ENCODE measurements around the gene INSIG1.

INSIG1 gene

GRCh38 chr7:155283565-155284194 is 14.0 kb upstream of the INSIG1 start:
- DNase-seq (ENCODE audit: extremely low spot score), result no peak
- ChIA-PET POLR2A (no interaction called here), CTCF (no interaction called here)
- no peak for TF ChIP-seq PKNOX1 (IDR thresholded peaks at IDR 0.05)
- TF ChIP-seq SP1 (IDR thresholded peaks at IDR 0.05), result no peak
- no peak for TF ChIP-seq FOXM1 (IDR thresholded peaks at IDR 0.05; ENCODE audit: borderline replicate concordance)
- no peak for TF ChIP-seq ELF4 (IDR thresholded peaks at IDR 0.05)
- TF ChIP-seq BHLHE40 (IDR thresholded peaks at IDR 0.05; ENCODE audit: borderline replicate concordance), result no peak
- no peak for TF ChIP-seq CTBP1 (IDR thresholded peaks at IDR 0.05; ENCODE audit: borderline replicate concordance)
- TF ChIP-seq TARDBP (IDR thresholded peaks at IDR 0.05), result no peak
- no peak for TF ChIP-seq LEF1 (IDR thresholded peaks at IDR 0.05; ENCODE audit: borderline replicate concordance)
- no peak for TF ChIP-seq L3MBTL2 (conservative IDR thresholded peaks at IDR 0.05)
- TF ChIP-seq HDGF (IDR thresholded peaks at IDR 0.05; ENCODE audit: borderline replicate concordance), result no peak
- no peak for TF ChIP-seq NFRKB (IDR thresholded peaks at IDR 0.05)
- TF ChIP-seq SUZ12 (IDR thresholded peaks at IDR 0.05), result no peak
- no peak for TF ChIP-seq ZNF384 (IDR thresholded peaks at IDR 0.05)

GRCh38 chr7:155284496-155285274 is 13.0 kb upstream of the INSIG1 start:
- POLR2A ChIA-PET, result no interaction called here
- TF ChIP-seq CTBP1 (IDR thresholded peaks at IDR 0.05; ENCODE audit: borderline replicate concordance), result no peak
- DNase-seq (ENCODE audit: extremely low spot score), result no peak
- CTCF ChIA-PET, result no interaction called here

GRCh38 chr7:155285423-155285822 is 12.3 kb upstream of the INSIG1 start:
- TF ChIP-seq FOXM1 (IDR thresholded peaks at IDR 0.05; ENCODE audit: borderline replicate concordance) (no peak), HDGF (IDR thresholded peaks at IDR 0.05; ENCODE audit: borderline replicate concordance) (no peak), ZNF384 (IDR thresholded peaks at IDR 0.05) (no peak)
- ChIA-PET POLR2A (no interaction called here), CTCF (no interaction called here)
- no peak for DNase-seq (ENCODE audit: extremely low spot score)

- CTCF ChIA-PET, result no interaction called here
- TF ChIP-seq HDGF (IDR thresholded peaks at IDR 0.05; ENCODE audit: borderline replicate concordance), result no peak
- no peak for TF ChIP-seq SUZ12 (IDR thresholded peaks at IDR 0.05)
- TF ChIP-seq ZNF384 (IDR thresholded peaks at IDR 0.05), result no peak
- TF ChIP-seq CTBP1 (IDR thresholded peaks at IDR 0.05; ENCODE audit: borderline replicate concordance), result no peak
- TF ChIP-seq SP1 (IDR thresholded peaks at IDR 0.05), result no peak
- no peak for TF ChIP-seq FOXA1 (IDR thresholded peaks at IDR 0.05)
- TF ChIP-seq FOXK2 (IDR thresholded peaks at IDR 0.05), result no peak
- TF ChIP-seq ARNT (IDR thresholded peaks at IDR 0.05), result no peak
- no peak for TF ChIP-seq L3MBTL2 (conservative IDR thresholded peaks at IDR 0.05)
- TF ChIP-seq BHLHE40 (IDR thresholded peaks at IDR 0.05; ENCODE audit: borderline replicate concordance), result no peak
- TF ChIP-seq ELF4 (IDR thresholded peaks at IDR 0.05), result no peak
- no peak for TF ChIP-seq PKNOX1 (IDR thresholded peaks at IDR 0.05)
- no peak for TF ChIP-seq TARDBP (IDR thresholded peaks at IDR 0.05)
- no peak for TF ChIP-seq NFRKB (IDR thresholded peaks at IDR 0.05)
- no peak for TF ChIP-seq LEF1 (IDR thresholded peaks at IDR 0.05; ENCODE audit: borderline replicate concordance)
- TF ChIP-seq FOXM1 (IDR thresholded peaks at IDR 0.05; ENCODE audit: borderline replicate concordance), result no peak
- no peak for DNase-seq (ENCODE audit: extremely low spot score)
- POLR2A ChIA-PET, result no interaction called here
Measured at GRCh38 chr7:155285833-155286232, 11.8 kb upstream of the INSIG1 start.

- ChIA-PET CTCF (no interaction called here), POLR2A (no interaction called here)
- TF ChIP-seq SUZ12 (IDR thresholded peaks at IDR 0.05), result no peak
- TF ChIP-seq BHLHE40 (IDR thresholded peaks at IDR 0.05; ENCODE audit: borderline replicate concordance), result no peak
- TF ChIP-seq LEF1 (IDR thresholded peaks at IDR 0.05; ENCODE audit: borderline replicate concordance), result no peak
- no peak for TF ChIP-seq HDGF (IDR thresholded peaks at IDR 0.05; ENCODE audit: borderline replicate concordance)
- no peak for TF ChIP-seq CTBP1 (IDR thresholded peaks at IDR 0.05; ENCODE audit: borderline replicate concordance)
- TF ChIP-seq TARDBP (IDR thresholded peaks at IDR 0.05), result no peak
- no peak for TF ChIP-seq NFRKB (IDR thresholded peaks at IDR 0.05)
- no peak for TF ChIP-seq FOXM1 (IDR thresholded peaks at IDR 0.05; ENCODE audit: borderline replicate concordance)
- no peak for TF ChIP-seq ELF4 (IDR thresholded peaks at IDR 0.05)
- TF ChIP-seq PKNOX1 (IDR thresholded peaks at IDR 0.05), result no peak
- no peak for TF ChIP-seq SP1 (IDR thresholded peaks at IDR 0.05)
- no peak for TF ChIP-seq ZNF384 (IDR thresholded peaks at IDR 0.05)
- TF ChIP-seq FOXA1 (IDR thresholded peaks at IDR 0.05), result no peak
- TF ChIP-seq ARNT (IDR thresholded peaks at IDR 0.05), result no peak
- TF ChIP-seq FOXK2 (IDR thresholded peaks at IDR 0.05), result no peak
- TF ChIP-seq L3MBTL2 (conservative IDR thresholded peaks at IDR 0.05), result no peak
- no peak for DNase-seq (ENCODE audit: extremely low spot score)
Measured at GRCh38 chr7:155286686-155287085, 11.0 kb upstream of the INSIG1 start.

GRCh38 chr7:155287284-155287935 is 10.3 kb upstream of the INSIG1 start:
- POLR2A ChIA-PET, result interaction anchor here (1.3 kb wide), 1 partner anchor 9 kb away, joined by 6 read pairs; no protein-coding TSS in a partner anchor
- DNase-seq (ENCODE audit: extremely low spot score), result no peak
- CTCF ChIA-PET, result no interaction called here
- TF ChIP-seq FOXA1 (IDR thresholded peaks at IDR 0.05), result no peak
- TF ChIP-seq CTBP1 (IDR thresholded peaks at IDR 0.05; ENCODE audit: borderline replicate concordance), result no peak

All from HEK293T (cell line).